A673 (cell line): ENCODE data around the gene ANKRD28. TPM values are rescaled to one million over a fixed set of nuclear protein-coding genes. Genes with fewer than 3 reads are reported as not detected.

ENCODE experiments used
- BruUV-seq: library from RNA; stranded (reverse); fragments of 400-500 nt; replicated peaks from 2 replicates; lab custom pipeline; 2021; lab: Mats Ljungman, UMichigan
- CTCF ChIA-PET: fragments of 300-600 bp; sonication (Branson Sonifier 250); formaldehyde crosslinking; loops from one replicate; lab custom pipeline; 2022; ENCODE audit warnings: antibody characterized with exemption; lab: Charles Lee
- POLR2A ChIA-PET: fragments of 300-600 bp; sonication (Branson Sonifier 250); formaldehyde crosslinking; loops from one replicate; lab custom pipeline; 2022; ENCODE audit warnings: antibody characterized with exemption; ENCODE audit not compliant: low non-redundant PET; lab: Charles Lee
- DNase-seq: peaks from one replicate; pipeline ENCODE4 v3.0.0-alpha.2; 2015; ENCODE audit warnings: low spot score
- H3K27ac ChIP-seq: fragments of 200-600 bp; sonication (generic); 2 replicates; pipeline ENCODE4 v1.5.1; 2016; ENCODE audit warnings: mixed run types, low read depth, mild to moderate bottlenecking, mixed read lengths, antibody characterized with exemption, low read length; ENCODE audit not compliant: poor library complexity, severe bottlenecking
- H3K27me3 ChIP-seq: fragments of 200-600 bp; sonication (generic); replicated peaks from 2 replicates; pipeline ENCODE4 v1.6.1; 2017; ENCODE audit warnings: mixed run types, low read depth, mild to moderate bottlenecking, mixed read lengths, antibody characterized with exemption, low read length; ENCODE audit not compliant: insufficient read depth, poor library complexity
- H3K36me3 ChIP-seq: fragments of 200-600 bp; sonication (generic); 2 replicates; pipeline ENCODE4 v1.6.1; 2016; ENCODE audit warnings: mixed run types, mild to moderate bottlenecking, mixed read lengths, antibody characterized with exemption, low read length; ENCODE audit not compliant: insufficient read depth, poor library complexity, severe bottlenecking
- H3K4me1 ChIP-seq: fragments of 200-600 bp; sonication (generic); 2 replicates; pipeline ENCODE4 v1.6.1; 2017; ENCODE audit warnings: mixed run types, mild to moderate bottlenecking, mixed read lengths, antibody characterized with exemption, low read length; ENCODE audit not compliant: insufficient read depth, poor library complexity, severe bottlenecking
- H3K4me3 ChIP-seq: fragments of 200-600 bp; sonication (generic); 2 replicates; pipeline ENCODE4 v1.5.1; 2016; ENCODE audit warnings: low read depth, mixed run types, mild to moderate bottlenecking, mixed read lengths, low read length; ENCODE audit not compliant: poor library complexity, severe bottlenecking
- H3K9me3 ChIP-seq: fragments of 200-600 bp; sonication (generic); 2 replicates; pipeline ENCODE4 v1.6.1; 2016; ENCODE audit warnings: mixed run types, low read depth, mild to moderate bottlenecking, mixed read lengths, antibody characterized with exemption, low read length; ENCODE audit not compliant: poor library complexity, severe bottlenecking
- CTCF ChIP-seq: fragments of 300-800, 200-600 bp; sonication (generic); conservative IDR thresholded peaks from 2 replicates; pipeline ENCODE4 v1.5.1; 2017; ENCODE audit warnings: low read depth, mild to moderate bottlenecking, antibody characterized with exemption, low read length, moderate library complexity, mixed read lengths
- EZH2 ChIP-seq: fragments of 200-600 bp; sonication (generic); IDR thresholded peaks from 2 replicates; pipeline ENCODE4 v1.6.1; 2017; ENCODE audit warnings: borderline replicate concordance, low read depth, mild to moderate bottlenecking, mixed read lengths, antibody characterized with exemption, low read length; ENCODE audit not compliant: poor library complexity, severe bottlenecking
- intact Hi-C: fragments of 100-400 bp; cut with micrococcal nuclease; formaldehyde crosslinking; loops from one replicate; pipeline ENCODE4 v1.10.0; 2022; ENCODE audit not compliant: unreplicated experiment
- total RNA-seq: library from RNA; stranded (reverse); gene quantifications from 2 replicates; pipeline ENCODE4 v1.2.3, GENCODE V29; 2021

ANKRD28 gene
- total RNA-seq, 1 experiment from 2014 or later, result 29.9 TPM

- no TSS peak for BruUV-seq
- CTCF ChIA-PET, result no interaction called here
- Histone ChIP-seq H3K27ac (no peak overlapping the region), H3K36me3 (peaks cover 5% of the 10 kb centered on the region), H3K4me1 (no peaks in the 10 kb centered on the region), H3K9me3 (no peaks in the 10 kb centered on the region), H3K27me3 (no peaks in the 10 kb centered on the region), H3K4me3 (no peak overlapping the region)
- no peak for TF ChIP-seq EZH2
- no peak for TF ChIP-seq CTCF
- POLR2A ChIA-PET, result interaction anchor here (0.5 kb wide), 1 partner anchor 74 kb away, joined by 13 read pairs; no protein-coding TSS in a partner anchor
- intact Hi-C loops, result no loop called here
- DNase-seq, result no peak
These were observed 74.7 kb downstream of the ANKRD28 start for GRCh38 chr3:15722877-15723623.

GRCh38 chr3:15716178-15716577, 81.6 kb downstream of the ANKRD28 start:
- no peak for TF ChIP-seq CTCF
- TF ChIP-seq EZH2, result no peak
- ChIA-PET CTCF (no interaction called here), POLR2A (no interaction called here)
- no peaks in the 10 kb centered on the region for H3K27me3 ChIP-seq
- H3K4me3 ChIP-seq, result no peak overlapping the region
- DNase-seq, result no peak
- no peak overlapping the region for H3K27ac ChIP-seq
- BruUV-seq, result no TSS peak
- H3K4me1 ChIP-seq, result no peaks in the 10 kb centered on the region
- H3K36me3 ChIP-seq, result peaks cover 5% of the 10 kb centered on the region
- H3K9me3 ChIP-seq, result no peaks in the 10 kb centered on the region
- intact Hi-C loops, result no loop called here

GRCh38 chr3:15714448-15714847, 83.3 kb downstream of the ANKRD28 start:
- POLR2A ChIA-PET, result no interaction called here
- Histone ChIP-seq H3K36me3 (no peaks in the 10 kb centered on the region), H3K27me3 (no peaks in the 10 kb centered on the region), H3K9me3 (no peaks in the 10 kb centered on the region), H3K27ac (no peak overlapping the region), H3K4me3 (no peak overlapping the region), H3K4me1 (no peaks in the 10 kb centered on the region)
- intact Hi-C loops, result no loop called here
- TF ChIP-seq CTCF, result no peak
- CTCF ChIA-PET, result no interaction called here
- no peak for DNase-seq
- BruUV-seq, result no TSS peak
